MG63 (cell line): ENCODE measurements around the gene KRT82. TPM values are rescaled to one million over a fixed set of nuclear protein-coding genes. Genes with fewer than 3 reads are reported as not detected.

Experiments used
- DNase-seq: peaks from one replicate; pipeline ENCODE4 v3.0.0-alpha.2; 2020
- H3K27me3 ChIP-seq: fragments of 250-450 bp; sonication (Bioruptor Pico); 2 replicates; pipeline ENCODE4 v1.5.1; 2020; ENCODE audit warnings: mild to moderate bottlenecking, moderate library complexity
- H3K36me3 ChIP-seq: fragments of 250-450 bp; sonication (Bioruptor Pico); 2 replicates; pipeline ENCODE4 v1.5.1; 2020; ENCODE audit warnings: mild to moderate bottlenecking, moderate library complexity
- H3K4me3 ChIP-seq: fragments of 250-450 bp; sonication (Bioruptor Pico); 2 replicates; pipeline ENCODE4 v1.5.1; 2020; ENCODE audit warnings: mild to moderate bottlenecking, moderate library complexity
- H3K9me3 ChIP-seq: fragments of 250-450 bp; sonication (Bioruptor Pico); 2 replicates; pipeline ENCODE4 v1.5.1; 2020; ENCODE audit warnings: mild to moderate bottlenecking, moderate library complexity
- total RNA-seq: library from RNA; depleted of rRNA; stranded (reverse); fragments of >200 nt; shearing (Covaris generic); gene quantifications from 2 replicates; pipeline ENCODE4 v1.2.3, GENCODE V29; 2014; ENCODE audit warnings: low replicate concordance

KRT82 gene
- total RNA-seq, 1 experiment from 2014 or later: not detected

DNA sequence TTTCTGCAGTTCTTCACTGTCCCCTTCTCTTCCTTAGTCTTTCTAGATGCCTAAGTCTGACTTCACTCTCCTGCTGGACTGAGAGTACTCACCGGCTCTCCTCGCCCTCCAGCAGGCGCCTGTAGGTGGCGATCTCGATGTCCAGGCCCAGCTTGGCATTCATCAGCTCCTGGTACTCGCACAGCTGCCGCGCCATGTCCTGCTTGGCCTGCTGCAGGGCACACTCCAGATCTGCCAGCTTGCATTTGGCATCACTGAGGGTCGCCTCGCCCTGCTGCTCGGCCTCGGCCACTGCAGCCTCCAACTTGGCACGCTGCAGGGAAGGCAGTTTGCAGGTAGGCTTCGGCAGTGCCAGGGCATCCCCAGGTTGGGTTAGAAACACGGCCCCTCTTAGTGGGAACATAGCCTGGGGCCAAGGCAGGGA lies 25.9 kb downstream of the KRT82 start:
- Histone ChIP-seq H3K27me3 (no peaks in the 10 kb centered on the region), H3K9me3 (no peaks in the 10 kb centered on the region), H3K36me3 (no peaks in the 10 kb centered on the region), H3K4me3 (no peak overlapping the region)
- DNase-seq: peak; percentile 37

DNA sequence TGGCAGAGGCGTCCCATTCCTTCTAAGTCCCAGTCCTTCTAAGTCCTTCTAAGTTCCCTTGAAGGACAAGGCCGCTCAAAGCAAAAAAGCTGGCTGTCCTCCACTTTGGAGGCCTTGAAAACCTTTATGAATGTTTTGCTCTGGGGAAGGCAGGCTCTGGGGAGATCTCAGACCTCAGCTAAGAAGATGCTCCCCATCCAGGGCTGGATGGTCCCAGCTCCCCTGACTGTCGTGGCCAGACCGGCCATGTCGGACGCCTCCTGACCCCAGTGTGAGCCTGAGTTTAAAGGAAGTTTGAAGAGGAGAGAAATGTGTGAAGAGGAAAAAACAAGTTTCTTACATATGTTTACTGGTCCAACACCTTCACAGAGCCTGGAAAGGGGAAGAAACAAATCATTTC lies 26.6 kb downstream of the KRT82 start:
- no peak overlapping the region for H3K4me3 ChIP-seq
- H3K9me3 ChIP-seq: no peaks in the 10 kb centered on the region
- no peaks in the 10 kb centered on the region for H3K36me3 ChIP-seq
- no peak for DNase-seq
- H3K27me3 ChIP-seq: no peaks in the 10 kb centered on the region

DNA sequence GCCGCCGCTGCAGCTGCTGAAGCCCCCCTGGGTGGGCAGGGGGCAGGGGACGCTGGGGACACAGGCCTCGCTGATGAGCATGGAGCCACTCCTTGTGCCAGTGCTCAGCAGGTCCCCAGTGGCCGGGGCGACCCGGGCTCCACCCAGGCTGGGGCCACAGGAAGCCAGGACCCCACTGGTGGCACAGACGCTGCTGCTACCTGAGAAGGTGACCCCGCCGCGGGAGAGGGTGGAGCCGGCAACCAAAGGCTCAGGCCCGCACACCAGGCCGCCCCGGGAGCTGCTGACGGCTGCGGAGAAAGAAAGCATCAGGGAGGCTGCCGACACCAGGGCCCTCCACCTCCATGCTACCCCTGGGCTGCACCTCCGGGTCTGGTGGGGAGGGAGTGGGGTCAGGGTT lies 28.0 kb downstream of the KRT82 start:
- no peak for DNase-seq
- Histone ChIP-seq H3K27me3 (no peaks in the 10 kb centered on the region), H3K4me3 (no peak overlapping the region), H3K9me3 (no peaks in the 10 kb centered on the region), H3K36me3 (no peaks in the 10 kb centered on the region)

DNA sequence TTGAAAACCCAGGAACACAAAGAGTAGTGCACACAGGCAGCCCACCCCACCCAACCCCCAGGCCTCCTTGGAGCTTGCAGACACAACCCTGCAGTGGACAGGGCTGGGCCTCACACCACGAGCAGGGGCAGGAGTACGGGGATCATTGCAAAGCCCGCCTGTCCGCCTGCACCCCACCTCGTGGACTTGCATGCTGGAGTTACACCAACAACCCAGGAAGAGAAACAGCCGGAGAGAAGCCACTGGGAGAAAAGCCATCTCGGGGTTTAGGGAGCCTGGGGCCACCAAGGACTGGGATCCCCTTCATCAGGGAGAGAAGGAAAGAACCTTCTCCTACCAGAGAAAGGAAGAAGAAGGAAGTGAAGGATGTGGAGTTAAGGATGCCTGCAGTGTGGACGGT lies 28.9 kb downstream of the KRT82 start:
- no peak for DNase-seq
- H3K27me3 ChIP-seq: no peaks in the 10 kb centered on the region
- no peaks in the 10 kb centered on the region for H3K9me3 ChIP-seq
- no peak overlapping the region for H3K4me3 ChIP-seq
- no peaks in the 10 kb centered on the region for H3K36me3 ChIP-seq

DNA sequence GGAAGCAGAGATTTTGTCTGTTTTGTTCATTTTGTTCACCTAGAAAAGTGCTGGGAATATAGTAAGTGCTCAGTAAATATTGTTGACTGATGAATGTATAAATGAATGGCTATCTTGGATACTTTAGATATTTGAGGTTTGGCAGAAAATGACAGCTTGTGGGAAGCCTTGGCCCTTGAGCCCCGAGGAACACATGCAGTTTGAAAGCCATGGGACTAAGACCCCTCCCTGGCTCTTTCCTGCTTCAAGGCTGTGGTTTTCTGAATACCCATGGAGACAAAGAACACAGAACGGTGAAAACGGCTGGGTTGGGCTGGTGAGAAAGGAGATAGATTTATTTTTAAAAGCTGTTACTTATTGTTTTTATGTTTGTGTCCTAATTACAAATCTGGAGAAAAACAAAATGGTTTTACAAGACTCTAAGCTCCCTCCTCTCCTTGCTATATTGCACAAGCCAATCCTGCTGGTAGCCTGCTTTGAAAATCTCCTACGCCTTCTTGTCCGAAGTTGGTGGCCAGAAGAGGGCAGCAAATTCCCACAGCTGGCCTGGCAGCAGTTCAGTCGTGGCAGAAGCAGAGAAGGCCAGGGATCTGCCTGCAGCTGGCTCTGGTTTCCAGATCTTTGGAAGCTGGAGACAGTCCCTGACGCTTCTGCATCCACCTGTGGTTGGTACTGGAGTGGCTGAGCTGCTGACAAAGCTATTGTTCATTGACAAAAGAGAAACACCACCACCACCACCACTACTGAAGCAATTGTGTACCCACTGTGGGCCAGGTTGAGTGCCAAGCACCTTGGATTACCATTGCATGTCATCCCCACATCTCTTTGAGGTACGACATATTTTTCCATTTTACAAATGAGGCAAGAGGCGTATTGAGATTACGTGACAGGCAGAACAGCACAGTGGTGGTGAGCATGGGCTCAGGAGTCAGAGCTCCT lies 33.6 kb downstream of the KRT82 start:
- peak; percentile 77 for DNase-seq
- no peaks in the 10 kb centered on the region for H3K9me3 ChIP-seq
- H3K27me3 ChIP-seq: no peaks in the 10 kb centered on the region
- no peak overlapping the region for H3K4me3 ChIP-seq
- no peaks in the 10 kb centered on the region for H3K36me3 ChIP-seq

DNA sequence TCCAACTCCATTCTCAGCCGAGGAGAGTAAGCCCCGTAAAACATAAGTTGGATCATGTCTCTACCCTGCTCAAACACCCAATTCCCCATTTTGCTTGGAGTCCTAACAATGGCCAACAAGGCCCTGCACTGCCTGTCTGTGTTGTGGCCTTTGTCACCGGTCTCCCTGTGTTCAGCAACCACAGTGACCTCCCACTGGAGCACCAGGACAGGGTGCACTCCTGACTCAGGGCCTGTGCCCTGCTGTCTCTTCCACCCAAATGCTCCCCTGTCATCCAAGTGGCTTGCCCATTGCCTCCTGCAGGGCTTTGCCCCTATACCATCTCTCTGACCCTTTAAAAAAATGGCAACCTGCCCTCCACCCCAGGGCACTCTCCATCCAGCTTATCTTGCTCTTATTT lies 34.4 kb downstream of the KRT82 start:
- H3K4me3 ChIP-seq: no peak overlapping the region
- DNase-seq: no peak

DNA sequence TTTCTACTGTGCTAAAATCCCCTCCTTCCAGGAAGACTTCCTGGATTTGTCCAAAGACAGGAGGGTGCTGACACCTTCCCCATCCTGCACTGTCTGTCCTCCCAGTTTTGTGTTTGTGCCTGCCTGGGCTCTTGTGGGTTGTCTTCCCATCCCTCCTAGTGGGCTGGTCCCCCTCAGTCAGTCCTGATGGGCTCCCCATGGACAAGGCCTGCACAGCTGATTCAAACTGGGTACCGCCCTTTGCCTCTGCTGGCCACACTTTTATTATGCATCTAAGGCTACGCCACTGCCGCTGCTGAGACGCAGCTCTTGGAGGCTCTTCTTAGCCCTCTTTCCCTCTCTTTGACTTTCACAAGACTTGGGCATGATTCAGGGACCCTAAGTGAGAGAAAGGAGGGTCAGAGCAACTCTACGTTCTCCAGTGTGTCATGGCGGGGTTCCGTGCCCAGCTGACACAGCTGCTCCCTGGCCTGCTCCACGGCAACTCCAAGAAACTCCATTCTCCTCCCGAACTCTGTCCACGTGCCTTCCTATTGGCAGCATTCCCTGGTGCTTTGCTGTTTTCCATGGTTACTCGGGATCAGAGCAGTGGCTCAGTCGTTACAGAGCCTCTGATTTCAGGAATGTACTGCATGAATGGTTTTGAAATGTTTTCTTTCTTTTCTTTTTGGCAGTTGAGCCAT lies 35.1 kb downstream of the KRT82 start:
- H3K4me3 ChIP-seq: no peak overlapping the region
- no peaks in the 10 kb centered on the region for H3K9me3 ChIP-seq
- DNase-seq: no peak
- H3K36me3 ChIP-seq: no peaks in the 10 kb centered on the region
- H3K27me3 ChIP-seq: no peaks in the 10 kb centered on the region

More for the DNA sequence above, 34.4 kb downstream of the KRT82 start:
- H3K36me3 ChIP-seq: no peaks in the 10 kb centered on the region
- H3K9me3 ChIP-seq: no peaks in the 10 kb centered on the region
- no peaks in the 10 kb centered on the region for H3K27me3 ChIP-seq

DNA sequence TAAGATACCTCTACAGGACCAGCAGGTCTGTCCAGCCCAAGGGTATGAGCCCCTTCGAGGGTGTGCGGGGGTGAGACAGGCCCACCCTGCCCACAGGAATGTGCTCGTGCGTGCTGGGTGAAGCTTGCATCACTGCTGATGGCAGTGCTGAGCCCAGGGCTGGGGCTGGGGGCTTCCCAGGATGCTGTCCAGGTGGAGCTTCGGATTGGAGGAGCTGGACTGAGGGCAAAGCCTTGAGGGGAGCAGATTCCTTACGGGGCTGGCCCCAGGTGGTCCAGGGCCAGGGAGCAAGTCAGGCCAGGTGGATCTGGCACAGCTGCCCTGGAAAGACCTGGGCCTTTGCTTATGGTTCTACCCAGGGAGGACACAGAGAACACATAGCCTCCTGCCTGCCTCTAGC lies 36.3 kb downstream of the KRT82 start:
- no peaks in the 10 kb centered on the region for H3K9me3 ChIP-seq
- H3K27me3 ChIP-seq: no peaks in the 10 kb centered on the region
- H3K36me3 ChIP-seq: no peaks in the 10 kb centered on the region
- DNase-seq: no peak
- no peak overlapping the region for H3K4me3 ChIP-seq

DNA sequence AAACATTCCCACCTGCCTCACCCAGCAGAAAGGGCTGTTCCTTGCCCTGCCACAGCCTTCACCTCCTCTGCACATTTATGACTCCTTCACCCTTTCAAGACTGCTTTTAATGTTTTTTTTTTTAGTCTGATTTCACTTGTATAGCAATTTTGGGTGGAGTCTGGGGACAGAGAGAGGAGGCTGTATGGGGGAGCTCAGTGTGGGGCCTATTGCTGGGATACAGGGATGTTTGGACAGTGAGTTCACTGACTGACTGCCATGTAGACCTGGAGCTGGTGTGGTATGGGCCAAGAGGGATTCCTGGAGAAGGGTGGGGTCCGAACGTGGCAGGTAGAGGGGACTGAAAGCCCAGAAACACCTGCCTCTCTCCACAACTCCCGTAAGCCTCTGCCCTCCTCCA lies 36.9 kb downstream of the KRT82 start:
- H3K9me3 ChIP-seq: no peaks in the 10 kb centered on the region
- no peak for DNase-seq
- no peaks in the 10 kb centered on the region for H3K27me3 ChIP-seq
- no peaks in the 10 kb centered on the region for H3K36me3 ChIP-seq
- H3K4me3 ChIP-seq: no peak overlapping the region

DNA sequence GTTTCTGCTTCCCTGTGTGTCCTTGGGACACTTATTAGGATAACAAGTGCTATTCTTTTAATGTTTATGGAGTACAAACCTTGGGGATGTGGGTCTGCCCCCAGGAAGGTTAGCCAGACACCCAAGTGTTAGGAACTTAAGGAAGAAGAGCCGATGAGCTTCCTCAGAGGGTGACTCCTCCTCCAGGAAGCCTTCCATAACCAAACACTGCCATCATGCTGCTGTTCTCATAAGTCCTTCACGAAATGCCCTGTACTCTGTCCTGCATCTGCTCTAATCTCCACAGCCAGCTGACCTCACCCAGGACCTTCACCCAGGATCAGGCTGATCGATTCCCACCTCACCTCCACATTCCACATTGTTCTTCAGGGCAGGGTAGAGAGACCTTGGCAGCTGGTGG lies 37.6 kb downstream of the KRT82 start:
- no peaks in the 10 kb centered on the region for H3K27me3 ChIP-seq
- H3K36me3 ChIP-seq: no peaks in the 10 kb centered on the region
- no peaks in the 10 kb centered on the region for H3K9me3 ChIP-seq
- DNase-seq: no peak
- no peak overlapping the region for H3K4me3 ChIP-seq

DNA sequence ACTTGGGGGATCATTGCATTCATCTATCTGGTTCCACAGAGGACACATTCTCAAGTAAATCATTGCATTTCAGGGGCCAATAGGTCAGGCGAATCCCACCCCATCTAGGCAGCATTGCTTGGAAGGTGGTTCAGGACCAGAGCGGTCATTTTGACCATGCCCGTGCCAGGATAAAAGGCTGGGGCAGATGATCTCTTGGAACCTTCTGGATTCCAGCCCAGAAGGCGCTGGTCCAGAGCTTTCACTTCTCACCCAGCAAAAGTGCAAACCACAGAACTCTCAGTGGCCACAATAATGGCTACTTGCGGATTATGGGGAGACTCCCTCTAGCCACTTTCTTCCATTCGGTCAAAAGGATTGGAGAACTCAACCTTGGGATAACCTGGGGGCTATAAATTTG lies 38.3 kb downstream of the KRT82 start:
- Histone ChIP-seq H3K9me3 (no peaks in the 10 kb centered on the region), H3K4me3 (no peak overlapping the region), H3K27me3 (no peaks in the 10 kb centered on the region), H3K36me3 (no peaks in the 10 kb centered on the region)
- no peak for DNase-seq

DNA sequence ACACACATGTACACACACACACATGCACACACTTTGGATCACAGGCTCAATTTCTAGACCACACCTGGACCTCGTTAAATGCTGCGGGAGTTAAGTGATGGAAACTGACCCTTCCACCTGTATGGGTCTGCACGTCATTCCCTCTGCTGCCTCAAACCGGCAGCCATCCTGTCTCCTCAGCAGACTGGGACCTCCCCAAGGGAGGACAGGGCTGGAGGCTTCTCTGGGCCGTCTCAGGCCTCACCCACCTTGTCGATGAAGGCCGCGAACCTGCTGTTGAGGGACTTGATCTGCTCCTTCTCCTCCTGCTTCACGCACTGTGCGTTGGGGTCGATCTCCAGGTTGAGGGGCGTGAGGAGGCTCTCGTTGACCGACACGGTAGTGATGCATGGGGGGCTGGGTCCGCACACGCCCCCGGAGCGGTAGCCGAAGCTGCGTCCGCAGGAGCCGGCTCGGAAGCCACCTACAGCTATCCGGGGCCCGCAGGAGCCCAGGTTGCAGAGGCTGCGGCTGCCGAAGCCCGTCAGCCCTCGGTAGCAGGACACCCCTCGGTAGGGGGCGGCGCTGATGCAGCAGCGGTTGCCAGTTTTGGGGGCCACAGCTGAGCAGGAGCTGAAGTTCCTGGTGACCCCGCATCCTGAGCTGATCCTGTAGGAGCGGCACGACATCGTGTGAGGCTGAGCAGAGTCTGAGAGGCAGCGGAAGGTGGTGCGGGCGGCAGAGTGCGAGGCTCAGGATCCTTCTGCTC lies 39.2 kb downstream of the KRT82 start, which contains the start of gene KRT85:
Gene KRT85, minus strand, starts transcription at position 744 of the 748 bp plus-strand sequence. Its CDS starts 76 bp downstream, at position 668.
- H3K27me3 ChIP-seq: no peaks in the 10 kb centered on the region
- H3K9me3 ChIP-seq: no peaks in the 10 kb centered on the region
- no peaks in the 10 kb centered on the region for H3K36me3 ChIP-seq
- DNase-seq: no peak
- no peak within 1 kb of the TSS for H3K4me3 ChIP-seq

DNA sequence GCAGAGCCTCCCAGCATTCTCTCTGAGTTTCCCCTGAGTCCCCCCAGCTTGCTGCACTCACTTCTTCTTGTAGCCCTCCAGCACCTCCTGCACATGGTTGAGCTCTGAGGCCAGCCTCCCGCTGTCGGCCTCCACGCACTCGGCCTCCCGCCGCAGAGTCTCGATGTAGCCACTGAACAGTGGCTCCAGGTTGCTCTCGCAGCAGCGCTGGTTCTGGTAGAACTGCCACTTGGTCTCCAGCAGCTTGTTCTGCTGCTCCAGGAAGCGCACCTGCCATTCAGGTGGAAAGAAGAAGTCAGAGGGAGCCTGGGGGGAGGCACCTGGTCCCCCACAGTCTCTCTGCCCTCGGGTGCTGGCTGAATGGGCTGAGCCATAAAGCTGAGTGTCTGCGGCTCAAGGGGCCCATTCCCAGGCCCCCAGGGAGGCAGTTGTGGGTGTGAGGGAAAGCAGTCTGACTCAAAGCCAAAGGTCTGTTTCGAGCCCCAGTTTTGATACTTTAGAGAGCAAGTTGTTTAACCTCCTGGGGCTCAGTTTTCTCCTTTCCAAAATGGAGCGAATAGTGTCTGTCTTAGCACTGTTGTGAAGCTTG lies 41.1 kb downstream of the KRT82 start:
- Histone ChIP-seq H3K27me3 (no peaks in the 10 kb centered on the region), H3K9me3 (no peaks in the 10 kb centered on the region), H3K4me3 (no peak overlapping the region), H3K36me3 (no peaks in the 10 kb centered on the region)
- DNase-seq: no peak

DNA sequence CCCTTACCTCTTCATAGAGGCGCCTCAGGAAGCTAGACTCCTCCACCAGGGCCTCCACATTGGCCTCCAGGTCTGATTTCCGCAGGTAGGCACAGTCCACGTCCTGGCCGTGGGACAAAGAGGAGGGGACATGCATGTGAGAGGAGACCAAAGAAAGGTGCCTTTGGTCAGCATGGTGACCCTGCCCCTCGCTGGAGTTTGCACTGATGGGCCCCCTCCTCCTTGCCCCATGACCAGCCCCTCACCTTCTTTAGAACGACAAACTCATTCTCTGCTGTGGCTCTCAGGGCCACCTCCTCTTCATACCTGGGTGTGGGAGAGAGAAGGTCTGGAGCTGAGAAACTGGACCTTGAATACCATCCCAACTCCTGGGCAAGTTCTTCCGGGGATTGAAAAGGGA lies 42.1 kb downstream of the KRT82 start:
- DNase-seq: no peak
- no peaks in the 10 kb centered on the region for H3K9me3 ChIP-seq
- no peak overlapping the region for H3K4me3 ChIP-seq
- H3K36me3 ChIP-seq: no peaks in the 10 kb centered on the region
- no peaks in the 10 kb centered on the region for H3K27me3 ChIP-seq

DNA sequence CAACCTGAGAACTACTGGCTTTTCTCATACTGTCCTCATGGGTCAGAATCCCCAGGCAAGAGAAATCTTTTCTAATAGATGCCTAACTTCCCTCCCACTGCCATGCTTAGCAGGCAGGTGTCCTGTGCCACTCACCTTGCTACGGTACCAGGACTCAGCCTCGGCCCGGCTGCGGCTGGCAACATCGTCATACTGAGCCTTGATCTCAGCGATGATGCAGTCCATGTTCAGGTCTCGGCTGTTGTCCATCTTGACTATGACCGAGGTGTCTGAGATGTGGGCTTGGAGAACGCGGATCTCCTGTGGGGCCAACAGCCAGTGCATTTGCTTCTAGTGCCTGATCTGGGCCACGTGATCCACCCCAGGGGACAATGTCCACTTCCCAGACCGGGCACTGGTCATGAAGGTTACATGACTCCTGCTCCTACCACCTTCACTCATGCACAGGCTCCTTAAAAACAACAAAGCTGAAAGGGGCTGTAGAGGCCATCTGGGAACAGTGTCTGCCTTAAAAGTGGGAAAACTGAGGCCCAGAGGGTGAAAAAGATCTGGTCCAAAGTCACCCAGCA lies 42.9 kb downstream of the KRT82 start:
- no peak for DNase-seq
- no peaks in the 10 kb centered on the region for H3K27me3 ChIP-seq
- no peaks in the 10 kb centered on the region for H3K36me3 ChIP-seq
- H3K4me3 ChIP-seq: no peak overlapping the region
- H3K9me3 ChIP-seq: no peaks in the 10 kb centered on the region

DNA sequence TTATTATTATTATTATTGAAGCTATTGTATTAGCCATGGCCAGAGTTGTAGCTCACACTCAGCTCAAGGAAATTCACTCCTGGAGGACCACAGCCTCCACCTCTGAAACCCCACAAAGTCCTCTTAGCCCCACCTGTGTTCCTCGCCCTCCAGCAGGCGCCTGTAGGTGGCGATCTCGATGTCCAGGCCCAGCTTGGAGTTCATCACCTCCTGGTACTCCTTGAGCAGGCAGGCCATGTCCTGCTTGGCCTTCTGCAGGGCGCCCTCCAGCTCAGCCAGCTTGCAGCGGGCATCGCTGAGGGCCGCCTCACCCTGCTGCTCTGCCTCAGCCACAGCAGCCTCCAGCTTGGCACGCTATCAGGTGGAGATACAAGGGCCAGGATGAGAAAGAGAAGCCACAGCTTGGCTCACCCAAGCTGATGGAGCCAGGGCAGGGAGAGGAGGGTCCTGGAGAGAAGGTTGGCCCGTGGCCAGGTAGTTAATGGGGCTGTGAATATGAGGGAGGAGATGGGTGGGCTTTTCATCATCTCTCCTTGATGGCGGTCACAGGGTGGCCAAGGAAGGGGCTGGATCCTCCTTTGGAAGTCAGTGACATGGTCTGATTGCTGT lies 43.9 kb downstream of the KRT82 start:
- H3K9me3 ChIP-seq: no peaks in the 10 kb centered on the region
- no peak overlapping the region for H3K4me3 ChIP-seq
- no peaks in the 10 kb centered on the region for H3K36me3 ChIP-seq
- DNase-seq: no peak
- H3K27me3 ChIP-seq: no peaks in the 10 kb centered on the region
